CD4-positive, alpha-beta T cell treated with Interleukin-12 subunit alpha and Interleukin-12 subunit beta, for 1 hour (primary cell): ENCODE measurements around the gene NISCH.

Experiments used
- DNase-seq: peaks from one replicate; pipeline ENCODE4 v3.0.0-alpha.2; 2020

Gene NISCH

GRCh38 chr3:52447512-52448355 is 7.7 kb upstream of the NISCH start:
- no peak for DNase-seq

- no peak for DNase-seq
Measured at GRCh38 chr3:52450489-52451236, 4.7 kb upstream of the NISCH start.

DNA sequence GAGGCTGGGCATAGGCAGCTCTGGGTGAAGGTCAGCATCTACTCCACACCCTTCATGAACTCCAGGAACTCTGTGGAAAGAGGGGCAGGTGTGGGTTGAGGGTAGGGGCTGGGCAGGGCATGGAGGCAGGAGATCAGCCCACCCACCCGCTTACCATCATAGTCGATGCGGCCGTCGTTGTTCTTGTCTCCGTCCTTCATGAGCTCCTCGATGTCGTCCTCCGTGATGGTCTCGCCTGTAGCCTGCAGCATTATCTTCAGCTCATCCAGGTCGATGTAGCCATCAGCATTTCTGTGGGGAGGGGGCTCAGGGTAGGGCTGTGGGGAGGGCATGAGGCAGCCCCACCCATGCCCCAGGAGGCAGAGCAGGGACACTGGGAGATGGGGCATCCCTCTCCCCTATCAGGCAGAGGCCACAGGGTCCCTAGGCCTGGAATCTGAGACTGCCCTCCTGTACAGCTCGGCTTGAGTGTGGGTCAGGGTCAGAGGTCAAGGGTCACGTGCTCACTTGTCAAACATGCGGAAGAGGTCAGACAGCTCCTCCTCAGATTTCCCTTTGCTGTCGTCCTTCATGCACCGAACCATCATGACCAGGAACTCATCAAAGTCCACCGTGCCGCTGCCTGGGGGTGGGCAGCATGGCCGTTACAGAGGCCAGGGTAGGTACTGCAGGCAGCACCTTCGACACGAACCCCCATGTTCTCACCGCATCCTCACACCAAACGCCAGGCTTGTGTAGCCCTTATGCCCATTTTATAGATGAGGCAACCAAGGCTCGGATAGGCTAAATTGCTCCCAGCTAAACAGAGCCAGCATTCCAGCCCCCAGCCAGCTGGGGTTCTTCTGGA is 3.9 kb upstream of the NISCH start:
- no peak for DNase-seq

DNA sequence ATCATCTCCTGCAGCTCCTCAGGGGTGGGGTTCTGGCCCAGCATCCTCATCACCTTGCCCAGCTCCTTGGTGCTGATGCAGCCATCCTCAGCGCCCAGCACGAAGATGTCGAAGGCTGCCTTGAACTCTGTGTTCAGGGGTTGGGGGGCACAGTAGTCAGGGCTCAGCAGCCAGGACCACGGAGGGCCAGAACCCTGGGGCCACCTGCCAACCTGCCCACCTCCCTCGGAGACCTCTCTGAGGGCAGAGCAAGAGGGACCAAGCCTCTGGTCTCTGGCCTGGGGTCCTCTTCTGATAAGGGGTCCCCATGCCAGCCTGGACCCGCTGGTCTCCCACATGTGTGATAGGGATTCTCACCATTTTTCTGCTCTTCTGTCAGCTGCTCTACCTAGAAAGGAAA is 3.3 kb upstream of the NISCH start:
- DNase-seq: no peak

GRCh38 chr3:52452570-52453221 is 2.7 kb upstream of the NISCH start:
- DNase-seq: no peak

GRCh38 chr3:52453496-52454249 is 1.7 kb upstream of the NISCH start, which contains the start of gene TNNC1:
Gene TNNC1, minus strand, starts transcription at chr3:52454041. Its CDS starts 26 bp downstream, at chr3:52454015.
- DNase-seq: no peak

DNA sequence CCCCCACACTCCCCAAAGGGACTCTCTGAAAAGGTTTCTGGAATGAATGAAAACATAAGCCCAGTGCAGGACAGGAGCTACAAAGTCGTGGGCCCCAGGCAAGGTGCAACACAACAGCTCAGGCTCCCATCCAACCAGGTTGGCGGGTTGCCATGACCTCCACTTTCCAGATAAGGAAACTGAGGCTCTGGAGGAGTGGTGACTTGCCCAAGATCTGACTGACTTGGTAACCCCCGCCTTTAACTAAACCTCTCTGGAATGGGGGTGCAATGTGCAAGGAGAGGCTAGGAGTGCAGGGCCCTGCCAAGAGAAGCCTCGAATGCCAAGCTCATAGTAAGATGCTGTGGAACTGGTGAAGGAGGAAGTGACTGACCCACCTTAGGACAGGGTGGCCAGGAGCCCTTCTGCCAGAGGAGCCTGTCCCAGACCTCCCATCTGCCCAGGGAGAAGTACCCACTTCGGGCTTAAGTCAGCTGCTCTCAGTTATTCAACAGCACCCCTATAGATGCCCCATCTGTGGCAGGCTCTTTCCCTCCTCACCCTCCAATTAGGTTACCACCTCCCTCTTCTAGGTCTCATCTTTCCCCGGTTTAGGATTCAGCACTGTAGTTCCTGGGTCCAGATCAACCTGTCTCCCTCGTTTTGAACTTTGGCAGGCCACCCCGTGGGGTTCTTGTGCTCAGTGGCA is 1.0 kb upstream of the NISCH start:
- no peak for DNase-seq

- no peak for DNase-seq
Measured at GRCh38 chr3:52454938-52455282, 494 bp upstream of the NISCH start.

DNA sequence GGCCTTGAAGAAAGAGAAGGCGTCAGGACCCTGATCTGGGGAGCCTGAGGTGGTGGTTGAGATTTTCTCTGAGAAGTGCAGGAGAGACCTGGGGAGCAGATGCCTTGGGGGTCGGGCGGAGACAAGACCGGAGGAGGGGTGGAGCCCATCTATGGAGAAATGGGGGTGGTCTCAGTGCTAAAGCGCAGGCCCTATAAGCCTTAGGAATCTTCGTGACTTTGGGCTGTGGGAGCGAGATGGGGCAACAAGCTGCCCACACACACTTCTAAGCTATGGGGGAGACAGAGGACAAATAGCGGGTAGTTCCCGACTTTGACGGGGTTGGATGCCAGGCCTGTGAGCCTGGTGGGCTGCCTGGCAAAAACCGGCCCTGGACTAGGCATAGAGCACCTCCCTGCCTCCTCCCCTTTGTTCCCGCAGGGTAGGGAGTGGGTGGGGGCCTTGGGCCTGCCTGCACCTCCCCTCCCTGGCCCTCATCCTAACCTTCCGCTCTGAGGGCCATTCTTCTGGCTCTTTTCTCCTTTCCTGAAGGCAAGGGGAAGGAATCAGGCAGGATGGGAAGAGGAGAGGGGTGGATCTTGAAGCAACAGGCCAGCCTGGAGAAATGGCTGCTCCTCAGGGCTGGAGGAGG is 880 bp downstream of the NISCH start:
- no peak for DNase-seq

- DNase-seq: no peak
Measured at GRCh38 chr3:52456800-52457183, 1.4 kb downstream of the NISCH start.

DNA sequence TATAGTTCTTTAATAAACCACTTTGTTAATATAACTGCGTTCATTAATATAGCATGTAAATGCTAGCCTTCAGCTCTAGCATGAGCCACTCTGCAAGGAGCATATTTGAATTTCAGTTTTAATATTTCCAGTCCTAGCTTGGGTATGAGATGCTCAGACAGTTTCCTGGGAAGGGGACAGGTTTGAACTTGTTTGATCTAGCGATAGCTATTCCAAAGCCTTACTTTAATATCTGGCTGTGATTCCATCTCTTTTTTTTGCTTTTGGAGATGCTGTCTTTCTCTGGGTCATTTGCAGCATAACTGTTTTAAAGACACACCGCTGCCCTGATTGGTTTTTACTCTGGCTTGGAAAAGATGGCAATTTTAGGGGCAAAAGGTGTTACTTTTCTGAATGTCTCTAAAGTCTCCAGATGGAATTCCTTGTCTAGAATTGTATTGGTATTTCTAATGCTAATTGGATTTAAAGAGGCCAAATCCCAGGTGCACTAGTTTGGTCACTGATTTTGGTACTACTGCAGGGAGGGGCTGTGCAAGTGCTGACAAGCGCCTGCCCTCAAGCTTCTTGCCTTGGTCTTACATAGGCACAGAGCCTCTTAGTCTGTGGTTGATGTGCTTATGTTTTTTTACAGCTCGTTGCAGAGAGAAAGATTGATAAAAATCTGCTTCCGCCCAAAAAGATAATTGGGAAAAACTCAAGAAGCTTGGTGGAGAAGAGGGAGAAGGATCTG is 2.8 kb downstream of the NISCH start:
- DNase-seq: no peak

GRCh38 chr3:52458770-52459545 is 3.6 kb downstream of the NISCH start:
- DNase-seq: no peak

DNA sequence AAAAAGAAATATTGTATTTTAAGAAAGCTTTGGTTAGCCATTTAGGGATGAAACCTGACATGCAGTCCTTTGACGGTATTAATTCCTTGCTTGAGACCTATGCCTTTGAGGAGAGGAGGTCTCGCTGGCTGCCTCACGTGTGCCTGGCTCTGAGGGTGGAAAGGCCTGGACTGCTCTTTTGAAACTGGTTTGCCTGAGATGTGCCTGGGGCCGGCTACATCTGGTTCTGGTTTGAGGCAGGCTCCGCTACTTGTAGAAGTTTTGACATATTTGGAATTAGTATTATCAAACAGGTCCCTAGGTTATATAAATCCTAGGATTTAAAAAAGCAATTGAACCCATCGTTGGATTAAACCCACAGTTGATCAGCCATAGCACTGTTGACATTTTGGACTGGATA is 6.5 kb downstream of the NISCH start:
- DNase-seq: no peak

DNA sequence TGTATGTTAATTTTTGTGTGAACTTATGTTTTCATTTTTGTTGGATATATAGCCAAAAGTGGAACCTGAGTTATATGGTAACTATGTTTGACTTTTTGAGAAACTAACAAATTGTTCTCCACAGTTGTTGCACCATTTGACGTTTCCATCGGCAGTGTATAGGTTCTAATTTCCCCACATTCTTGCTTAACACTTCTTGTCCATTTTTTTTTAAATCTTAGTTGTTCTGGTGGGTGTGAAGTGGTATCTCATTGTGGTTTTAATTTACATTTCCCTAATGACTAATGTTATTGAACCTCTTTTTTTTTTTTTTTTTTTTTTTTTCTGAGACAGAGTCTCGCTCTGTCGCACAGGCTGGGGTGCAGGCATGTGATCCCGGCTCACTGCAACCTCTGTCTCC is 8.0 kb downstream of the NISCH start:
- DNase-seq: no peak

DNA sequence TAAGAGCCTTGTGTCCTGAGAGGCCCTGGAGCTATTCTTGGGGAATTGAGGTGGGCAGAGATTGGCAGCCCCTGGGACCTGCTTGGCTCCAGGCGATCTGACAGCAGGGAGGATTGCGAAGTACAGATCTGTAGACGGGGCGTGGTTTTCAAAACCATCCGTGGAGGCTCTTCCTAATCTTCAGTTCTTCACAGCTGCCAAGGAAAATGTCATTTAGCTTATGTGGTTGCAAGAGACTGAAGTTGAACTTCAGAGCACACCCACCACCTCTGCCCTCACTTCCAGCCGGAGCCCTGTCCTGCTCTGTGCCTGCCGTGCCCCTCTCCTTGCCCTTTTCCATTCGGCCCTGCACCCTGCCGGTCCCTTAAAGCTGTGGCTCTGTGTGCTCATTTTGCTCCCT is 12.9 kb downstream of the NISCH start:
- DNase-seq: no peak

- no peak for DNase-seq
Measured at GRCh38 chr3:52469001-52469400, 13.6 kb downstream of the NISCH start.

GRCh38 chr3:52470920-52471319 is 15.5 kb downstream of the NISCH start:
- no peak for DNase-seq

DNA sequence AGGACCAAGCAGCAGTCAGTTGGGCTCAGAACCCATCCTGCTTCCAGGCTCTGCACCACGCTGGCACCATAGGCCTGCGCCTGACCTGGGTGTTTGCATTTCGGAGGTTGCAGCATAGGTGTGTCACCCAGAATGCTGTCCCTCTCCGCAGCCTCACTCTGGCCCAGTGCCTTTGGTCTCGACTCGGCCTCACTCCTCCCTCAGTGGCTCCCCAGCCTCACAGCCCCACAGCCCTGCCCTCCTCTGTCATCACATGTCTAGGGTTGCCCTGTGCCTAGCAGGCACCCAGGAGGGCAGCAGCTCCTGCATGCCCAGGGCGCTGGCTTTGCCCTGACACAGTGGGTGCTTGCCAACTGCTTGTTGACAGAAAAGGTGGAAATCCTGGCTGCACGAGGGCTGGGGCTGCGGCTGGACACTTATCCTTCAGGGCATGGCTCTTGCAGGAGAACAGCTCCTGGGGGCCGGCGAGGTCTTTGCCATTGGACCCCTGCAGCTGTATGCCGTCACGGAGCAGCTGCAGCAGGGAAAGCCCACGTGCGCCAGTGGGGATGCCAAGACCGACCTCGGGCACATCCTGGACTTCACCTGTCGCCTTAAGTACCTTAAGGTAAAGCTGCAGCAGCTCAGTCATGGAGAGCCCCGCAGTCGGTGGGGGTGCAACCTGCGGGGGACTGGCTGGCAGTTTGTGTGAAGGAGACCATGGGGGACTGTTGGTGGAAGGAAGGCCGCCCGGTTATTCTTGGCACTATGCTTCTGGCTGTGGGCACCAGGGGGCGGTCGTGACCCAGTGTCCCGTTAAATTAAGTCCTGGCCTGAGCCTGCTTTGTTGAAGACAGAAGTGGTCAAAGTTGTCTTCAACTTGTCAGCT is 16.2 kb downstream of the NISCH start:
- DNase-seq: no peak
